ENCODE measurements around the gene SOX10. TPM values are rescaled to one million over a fixed set of nuclear protein-coding genes. Genes with fewer than 3 reads are reported as not detected.
"Not testable (repeated sequence)": the region's sequence is repeated elsewhere in the genome, so short reads cannot be mapped to it uniquely, and the experiment has no call there.

Gene SOX10
- polyA plus RNA-seq, 1 donor from 2014 or later: not detected

DNA sequence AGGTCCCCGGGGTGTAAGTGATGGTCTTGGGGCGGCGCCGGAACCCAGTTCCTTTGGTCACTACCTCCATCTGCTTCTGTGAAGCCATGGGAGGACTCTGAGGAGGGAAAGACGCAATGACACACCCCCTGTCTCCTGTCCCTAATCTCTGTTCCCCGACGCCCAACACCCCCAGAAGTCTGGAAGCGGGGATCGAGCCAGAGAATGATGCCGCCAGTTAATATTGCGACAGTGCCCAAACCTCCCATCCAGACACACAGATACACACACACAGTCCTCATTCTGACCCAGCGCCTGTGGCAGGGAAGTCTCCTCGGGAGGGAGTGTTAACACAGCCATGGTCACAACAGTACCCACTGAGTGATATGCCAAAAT lies 31.3 kb downstream of the SOX10 start:
- TF ChIP-seq, protein P1, sequence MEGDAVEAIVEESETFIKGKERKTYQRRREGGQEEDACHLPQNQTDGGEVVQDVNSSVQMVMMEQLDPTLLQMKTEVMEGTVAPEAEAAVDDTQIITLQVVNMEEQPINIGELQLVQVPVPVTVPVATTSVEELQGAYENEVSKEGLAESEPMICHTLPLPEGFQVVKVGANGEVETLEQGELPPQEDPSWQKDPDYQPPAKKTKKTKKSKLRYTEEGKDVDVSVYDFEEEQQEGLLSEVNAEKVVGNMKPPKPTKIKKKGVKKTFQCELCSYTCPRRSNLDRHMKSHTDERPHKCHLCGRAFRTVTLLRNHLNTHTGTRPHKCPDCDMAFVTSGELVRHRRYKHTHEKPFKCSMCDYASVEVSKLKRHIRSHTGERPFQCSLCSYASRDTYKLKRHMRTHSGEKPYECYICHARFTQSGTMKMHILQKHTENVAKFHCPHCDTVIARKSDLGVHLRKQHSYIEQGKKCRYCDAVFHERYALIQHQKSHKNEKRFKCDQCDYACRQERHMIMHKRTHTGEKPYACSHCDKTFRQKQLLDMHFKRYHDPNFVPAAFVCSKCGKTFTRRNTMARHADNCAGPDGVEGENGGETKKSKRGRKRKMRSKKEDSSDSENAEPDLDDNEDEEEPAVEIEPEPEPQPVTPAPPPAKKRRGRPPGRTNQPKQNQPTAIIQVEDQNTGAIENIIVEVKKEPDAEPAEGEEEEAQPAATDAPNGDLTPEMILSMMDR (IDR thresholded peaks at IDR 0.05; ENCODE audit: poor library complexity, severe bottlenecking): no peak
- TF ChIP-seq SMC3 (conservative IDR thresholded peaks at IDR 0.05; ENCODE audit: poor library complexity): no peak
- no peak for TF ChIP-seq MXI1 (conservative IDR thresholded peaks at IDR 0.05; ENCODE audit: poor library complexity, severe bottlenecking)
- TF ChIP-seq EZH2 (IDR thresholded peaks at IDR 0.05; ENCODE audit: borderline replicate concordance, insufficient read depth, low read length, poor library complexity, severe bottlenecking): no peak
- TF ChIP-seq EP300 (conservative IDR thresholded peaks at IDR 0.05; ENCODE audit: poor library complexity, severe bottlenecking): no peak
- TF ChIP-seq TAF1 (IDR thresholded peaks at IDR 0.05; ENCODE audit: low read depth): no peak
- no peak for TF ChIP-seq POLR2AphosphoS5 (IDR thresholded peaks at IDR 0.05)
- TF ChIP-seq RAD21 (conservative IDR thresholded peaks at IDR 0.05): no peak
- peaks cover 16% of the 10 kb centered on the region for H3K79me2 ChIP-seq (replicated peaks; ENCODE audit: insufficient read depth, low read length)
- H3F3A ChIP-seq (ENCODE audit: insufficient read depth, low read length, poor library complexity, severe bottlenecking): no peaks in the 10 kb centered on the region
- peak overlapping the region; percentile 99 for H3K4me3 ChIP-seq (ENCODE audit: low read length)
- no peaks in the 10 kb centered on the region for H3K36me3 ChIP-seq (ENCODE audit: insufficient read depth, low read length)
- H3K9ac ChIP-seq (ENCODE audit: low read length): peak overlapping the region; percentile 89
- no peaks in the 10 kb centered on the region for H4K20me1 ChIP-seq (ENCODE audit: insufficient read depth)
- H3K27me3 ChIP-seq (ENCODE audit: insufficient read depth, low read depth, low read length): no peaks in the 10 kb centered on the region
- peak overlapping the region; percentile 48 for H3K27ac ChIP-seq (ENCODE audit: low read length)
- H3K4me2 ChIP-seq (ENCODE audit: low read length): peak overlapping the region; percentile 88
- no peaks in the 10 kb centered on the region for H3K9me3 ChIP-seq (ENCODE audit: low read length)
- H2AFZ ChIP-seq (ENCODE audit: low read depth, low read length): peak overlapping the region; percentile 65
- no peaks in the 10 kb centered on the region for H3K9me2 ChIP-seq (ENCODE audit: insufficient read depth, low read length)

DNA sequence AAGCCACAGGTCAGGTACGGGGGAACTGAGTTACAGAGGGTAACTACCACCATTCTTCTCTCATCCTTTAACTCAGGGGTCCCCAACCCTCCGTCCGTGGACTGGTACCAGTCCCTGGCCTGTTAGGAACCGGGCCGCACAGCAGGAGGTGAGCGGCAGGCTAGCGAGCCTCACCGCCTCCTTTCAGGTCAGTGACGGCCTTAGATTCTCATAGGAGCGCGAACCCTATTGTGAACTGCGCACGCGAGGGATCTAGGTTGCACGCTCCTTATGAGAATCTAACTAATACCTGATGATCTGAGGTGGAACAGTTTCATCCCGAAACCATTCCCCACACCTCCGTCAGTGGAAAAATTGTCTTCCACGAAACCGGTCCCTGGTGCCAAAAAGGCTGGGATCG lies 31.7 kb downstream of the SOX10 start:
- Histone ChIP-seq H3K27ac (ENCODE audit: low read length) (peak overlapping the region; percentile 48), H3K4me3 (ENCODE audit: low read length) (peak overlapping the region; percentile 99), H2AFZ (ENCODE audit: low read depth, low read length) (peak overlapping the region; percentile 65), H3K79me2 (replicated peaks; ENCODE audit: insufficient read depth, low read length) (peaks cover 16% of the 10 kb centered on the region), H3K4me2 (ENCODE audit: low read length) (peak overlapping the region; percentile 88), H3K9ac (ENCODE audit: low read length) (peak overlapping the region; percentile 89)
- not testable (repeated sequence) for H3K36me3 ChIP-seq (ENCODE audit: insufficient read depth, low read length); H3K9me3 ChIP-seq (ENCODE audit: low read length); H3K27me3 ChIP-seq (ENCODE audit: insufficient read depth, low read depth, low read length); H4K20me1 ChIP-seq (ENCODE audit: insufficient read depth); H3K9me2 ChIP-seq (ENCODE audit: insufficient read depth, low read length); H3F3A ChIP-seq (ENCODE audit: insufficient read depth, low read length, poor library complexity, severe bottlenecking)

DNA sequence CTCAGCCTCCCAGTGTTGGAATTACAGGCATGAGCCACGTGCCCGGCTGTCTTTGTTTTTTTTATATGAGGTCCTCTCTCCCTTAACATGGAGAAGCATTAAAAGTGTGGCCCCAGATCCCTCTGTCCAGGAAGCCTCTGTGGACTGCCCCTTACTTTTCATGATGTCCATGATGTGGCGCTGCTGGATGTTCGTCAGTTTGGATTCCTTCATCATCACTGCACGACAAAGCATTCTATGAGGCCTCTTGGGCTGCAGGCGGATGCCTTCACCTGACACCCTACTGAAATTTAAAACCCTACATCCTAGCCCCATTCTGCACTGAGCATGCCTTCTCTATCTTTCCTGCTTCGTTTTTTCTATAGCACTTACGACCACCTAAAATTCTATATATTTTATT lies 33.0 kb downstream of the SOX10 start:
- Histone ChIP-seq H3K9me3 (ENCODE audit: low read length) (no peaks in the 10 kb centered on the region), H3K9me2 (ENCODE audit: insufficient read depth, low read length) (no peaks in the 10 kb centered on the region), H4K20me1 (ENCODE audit: insufficient read depth) (no peaks in the 10 kb centered on the region), H3K4me3 (ENCODE audit: low read length) (no peak overlapping the region), H3K9ac (ENCODE audit: low read length) (no peak overlapping the region), H3K27ac (ENCODE audit: low read length) (no peak overlapping the region), H3F3A (ENCODE audit: insufficient read depth, low read length, poor library complexity, severe bottlenecking) (no peaks in the 10 kb centered on the region), H3K27me3 (ENCODE audit: insufficient read depth, low read depth, low read length) (no peaks in the 10 kb centered on the region), H2AFZ (ENCODE audit: low read depth, low read length) (no peak overlapping the region), H3K36me3 (ENCODE audit: insufficient read depth, low read length) (no peaks in the 10 kb centered on the region), H3K79me2 (replicated peaks; ENCODE audit: insufficient read depth, low read length) (peaks cover 16% of the 10 kb centered on the region), H3K4me2 (ENCODE audit: low read length) (no peak overlapping the region)
- TF ChIP-seq SMC3 (conservative IDR thresholded peaks at IDR 0.05; ENCODE audit: poor library complexity) (no peak), MXI1 (conservative IDR thresholded peaks at IDR 0.05; ENCODE audit: poor library complexity, severe bottlenecking) (no peak), EP300 (conservative IDR thresholded peaks at IDR 0.05; ENCODE audit: poor library complexity, severe bottlenecking) (no peak), TAF1 (IDR thresholded peaks at IDR 0.05; ENCODE audit: low read depth) (no peak), POLR2AphosphoS5 (IDR thresholded peaks at IDR 0.05) (no peak)
- TF ChIP-seq, protein P2, sequence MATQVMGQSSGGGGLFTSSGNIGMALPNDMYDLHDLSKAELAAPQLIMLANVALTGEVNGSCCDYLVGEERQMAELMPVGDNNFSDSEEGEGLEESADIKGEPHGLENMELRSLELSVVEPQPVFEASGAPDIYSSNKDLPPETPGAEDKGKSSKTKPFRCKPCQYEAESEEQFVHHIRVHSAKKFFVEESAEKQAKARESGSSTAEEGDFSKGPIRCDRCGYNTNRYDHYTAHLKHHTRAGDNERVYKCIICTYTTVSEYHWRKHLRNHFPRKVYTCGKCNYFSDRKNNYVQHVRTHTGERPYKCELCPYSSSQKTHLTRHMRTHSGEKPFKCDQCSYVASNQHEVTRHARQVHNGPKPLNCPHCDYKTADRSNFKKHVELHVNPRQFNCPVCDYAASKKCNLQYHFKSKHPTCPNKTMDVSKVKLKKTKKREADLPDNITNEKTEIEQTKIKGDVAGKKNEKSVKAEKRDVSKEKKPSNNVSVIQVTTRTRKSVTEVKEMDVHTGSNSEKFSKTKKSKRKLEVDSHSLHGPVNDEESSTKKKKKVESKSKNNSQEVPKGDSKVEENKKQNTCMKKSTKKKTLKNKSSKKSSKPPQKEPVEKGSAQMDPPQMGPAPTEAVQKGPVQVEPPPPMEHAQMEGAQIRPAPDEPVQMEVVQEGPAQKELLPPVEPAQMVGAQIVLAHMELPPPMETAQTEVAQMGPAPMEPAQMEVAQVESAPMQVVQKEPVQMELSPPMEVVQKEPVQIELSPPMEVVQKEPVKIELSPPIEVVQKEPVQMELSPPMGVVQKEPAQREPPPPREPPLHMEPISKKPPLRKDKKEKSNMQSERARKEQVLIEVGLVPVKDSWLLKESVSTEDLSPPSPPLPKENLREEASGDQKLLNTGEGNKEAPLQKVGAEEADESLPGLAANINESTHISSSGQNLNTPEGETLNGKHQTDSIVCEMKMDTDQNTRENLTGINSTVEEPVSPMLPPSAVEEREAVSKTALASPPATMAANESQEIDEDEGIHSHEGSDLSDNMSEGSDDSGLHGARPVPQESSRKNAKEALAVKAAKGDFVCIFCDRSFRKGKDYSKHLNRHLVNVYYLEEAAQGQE (IDR thresholded peaks at IDR 0.05; ENCODE audit: borderline replicate concordance): no peak

DNA sequence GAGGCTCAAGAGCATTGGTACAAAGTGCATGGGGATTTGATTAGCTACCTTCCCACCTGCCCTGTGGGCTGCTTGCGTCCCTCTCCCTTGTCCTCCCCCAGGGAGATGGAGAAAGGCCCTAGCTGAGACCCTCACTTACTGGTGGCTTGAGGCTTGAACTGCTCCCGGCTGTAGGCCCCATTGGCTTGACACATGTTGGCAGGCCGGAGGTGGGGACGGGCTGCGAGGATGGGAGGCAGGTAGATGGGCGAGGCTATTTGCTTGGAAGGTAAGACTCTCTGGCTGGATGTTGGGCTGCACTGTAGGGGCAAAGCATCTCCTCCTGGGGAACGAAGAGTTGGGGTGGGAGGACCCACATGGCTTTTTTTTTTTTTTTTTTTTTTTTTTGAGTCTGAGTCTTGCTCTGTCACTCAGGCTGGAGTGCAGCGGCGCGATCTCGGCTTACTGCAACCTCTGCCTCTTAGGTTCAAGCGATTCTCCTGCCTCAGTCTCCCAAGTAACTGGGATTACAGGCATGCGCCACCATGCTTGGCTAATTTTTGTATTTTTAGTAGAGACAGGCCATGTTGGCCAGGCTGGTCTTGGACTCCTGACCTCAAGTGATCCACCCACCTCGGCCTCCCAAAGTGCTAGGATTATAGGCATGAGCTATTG lies 37.1 kb downstream of the SOX10 start:
- H4K20me1 ChIP-seq (ENCODE audit: insufficient read depth); H3K9me2 ChIP-seq (ENCODE audit: insufficient read depth, low read length): not testable (repeated sequence)

DNA sequence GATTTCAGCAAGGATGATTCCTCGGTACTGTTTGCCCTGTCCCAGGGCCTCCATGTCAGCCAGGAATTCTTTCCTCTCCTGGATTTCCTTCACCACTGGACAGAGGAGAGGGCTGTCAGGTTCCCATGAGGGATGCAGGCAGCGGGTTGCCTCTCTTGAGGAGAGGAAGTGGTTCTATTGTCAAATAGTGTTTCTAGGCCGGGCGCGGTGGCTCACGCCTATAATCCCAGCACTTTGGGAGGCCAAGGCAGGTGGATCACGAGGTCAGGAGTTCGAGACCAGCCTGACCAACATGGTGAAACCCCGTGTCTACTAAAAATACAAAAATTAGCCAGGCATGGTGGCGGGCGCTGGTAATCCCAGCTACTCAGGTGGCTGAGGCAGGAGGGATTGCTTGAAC lies 39.9 kb downstream of the SOX10 start:
- not testable (repeated sequence) for H3F3A ChIP-seq (ENCODE audit: insufficient read depth, low read length, poor library complexity, severe bottlenecking); H3K9me2 ChIP-seq (ENCODE audit: insufficient read depth, low read length); H4K20me1 ChIP-seq (ENCODE audit: insufficient read depth); H3K4me2 ChIP-seq (ENCODE audit: low read length); H2AFZ ChIP-seq (ENCODE audit: low read depth, low read length); H3K4me3 ChIP-seq (ENCODE audit: low read length); H3K36me3 ChIP-seq (ENCODE audit: insufficient read depth, low read length); H3K79me2 ChIP-seq (replicated peaks; ENCODE audit: insufficient read depth, low read length); H3K27me3 ChIP-seq (ENCODE audit: insufficient read depth, low read depth, low read length); H3K9me3 ChIP-seq (ENCODE audit: low read length); H3K27ac ChIP-seq (ENCODE audit: low read length); H3K9ac ChIP-seq (ENCODE audit: low read length)

More for the DNA sequence above, 37.1 kb downstream of the SOX10 start:
- not testable (repeated sequence) for H3K27ac ChIP-seq (ENCODE audit: low read length); H3K9me3 ChIP-seq (ENCODE audit: low read length); H3K4me3 ChIP-seq (ENCODE audit: low read length); H2AFZ ChIP-seq (ENCODE audit: low read depth, low read length); H3F3A ChIP-seq (ENCODE audit: insufficient read depth, low read length, poor library complexity, severe bottlenecking); H3K36me3 ChIP-seq (ENCODE audit: insufficient read depth, low read length); H3K27me3 ChIP-seq (ENCODE audit: insufficient read depth, low read depth, low read length); H3K4me2 ChIP-seq (ENCODE audit: low read length); H3K79me2 ChIP-seq (replicated peaks; ENCODE audit: insufficient read depth, low read length); H3K9ac ChIP-seq (ENCODE audit: low read length)

Measured in neural cell (in vitro differentiated cells).